Stimulated activated naive CD8-positive, alpha-beta T cell treated with anti-CD3 and anti-CD28 coated beads, Interleukin-15, amount 100 ng/mL, for 72 hours (primary cell): Measurements from ENCODE around the gene FBXL19.

Experiments
- ATAC-seq: fragments of 150-1000 bp; cut with Tn5 transposase; 2 replicates; pipeline ENCODE4 v1.10.0; 2021; ENCODE audit warnings: mild to moderate bottlenecking, moderate library complexity
- DNase-seq, 2 donors: peaks; one replicate each; pipeline ENCODE4 v3.0.0; 2021 to 2022
- H3K27ac Mint-ChIP-seq, 2 donors: one replicate each; pipeline ENCODE4 v1.8.0; 2022; ENCODE audit warnings: mild to moderate bottlenecking in 2 of 2, mixed read lengths in 2 of 2, moderate library complexity in 2 of 2
- H3K27me3 Mint-ChIP-seq: one replicate; pipeline ENCODE4 v1.8.0; 2022; ENCODE audit warnings: mixed read lengths
- H3K4me1 Mint-ChIP-seq: one replicate; pipeline ENCODE4 v1.8.0; 2022; ENCODE audit warnings: mild to moderate bottlenecking, mixed read lengths
- H3K4me3 Mint-ChIP-seq, 2 donors: one replicate each; pipeline ENCODE4 v1.8.0; 2022; ENCODE audit warnings: mild to moderate bottlenecking in 2 of 2, mixed read lengths in 2 of 2, moderate library complexity in 1 of 2
- H3K9me3 Mint-ChIP-seq, 2 donors: one replicate each; pipeline ENCODE4 v1.8.0; 2022; ENCODE audit warnings: mixed read lengths in 2 of 2

Gene FBXL19, protein sequence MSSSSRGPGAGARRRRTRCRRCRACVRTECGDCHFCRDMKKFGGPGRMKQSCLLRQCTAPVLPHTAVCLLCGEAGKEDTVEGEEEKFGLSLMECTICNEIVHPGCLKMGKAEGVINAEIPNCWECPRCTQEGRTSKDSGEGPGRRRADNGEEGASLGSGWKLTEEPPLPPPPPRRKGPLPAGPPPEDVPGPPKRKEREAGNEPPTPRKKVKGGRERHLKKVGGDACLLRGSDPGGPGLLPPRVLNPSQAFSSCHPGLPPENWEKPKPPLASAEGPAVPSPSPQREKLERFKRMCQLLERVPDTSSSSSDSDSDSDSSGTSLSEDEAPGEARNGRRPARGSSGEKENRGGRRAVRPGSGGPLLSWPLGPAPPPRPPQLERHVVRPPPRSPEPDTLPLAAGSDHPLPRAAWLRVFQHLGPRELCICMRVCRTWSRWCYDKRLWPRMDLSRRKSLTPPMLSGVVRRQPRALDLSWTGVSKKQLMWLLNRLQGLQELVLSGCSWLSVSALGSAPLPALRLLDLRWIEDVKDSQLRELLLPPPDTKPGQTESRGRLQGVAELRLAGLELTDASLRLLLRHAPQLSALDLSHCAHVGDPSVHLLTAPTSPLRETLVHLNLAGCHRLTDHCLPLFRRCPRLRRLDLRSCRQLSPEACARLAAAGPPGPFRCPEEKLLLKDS

DNA sequence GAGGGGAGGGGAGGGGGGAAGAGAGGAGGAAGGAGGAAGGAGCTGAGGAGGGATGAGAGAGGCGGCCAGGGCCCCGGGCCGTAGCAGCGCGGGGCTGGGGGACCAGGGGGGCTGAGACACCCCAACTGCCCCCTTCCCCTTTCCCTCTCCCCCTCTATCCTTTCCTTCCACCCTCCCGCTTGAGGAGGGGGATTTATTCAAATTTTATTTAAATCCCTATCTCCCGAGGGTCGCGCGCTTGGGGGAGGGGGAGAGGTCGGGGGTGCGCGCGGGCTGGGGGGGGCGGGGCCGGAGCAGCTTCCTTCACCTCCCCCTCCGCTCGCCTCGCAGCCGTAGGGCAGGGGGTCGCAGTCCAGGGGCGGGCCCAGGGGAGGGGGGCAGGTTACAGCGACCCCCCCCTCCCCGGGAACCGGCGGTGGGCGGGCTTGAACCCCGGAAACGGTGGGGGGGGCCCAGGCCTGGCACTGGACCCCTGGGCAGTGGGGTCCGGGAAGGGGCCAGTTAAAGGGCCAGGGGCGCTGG, at the start of gene FBXL19:
FBXL19 (plus strand) TSS at position 19 of the 522 bp plus-strand sequence. CDS start 2,183 bp downstream, outside the sequence.
- no peaks in the 10 kb centered on the region for H3K27me3 Mint-ChIP-seq
- DNase-seq (peak in 1 of 2 donors; percentile 39), ATAC-seq (peak; percentile 2)
- peak within 1 kb of the TSS; percentile 97 to 98 for H3K4me3 Mint-ChIP-seq
- peaks cover 44% of the 10 kb centered on the region for H3K4me1 Mint-ChIP-seq
- H3K9me3 Mint-ChIP-seq = no peaks in the 10 kb centered on the region
- peak within 1 kb of the TSS; percentile 100 for H3K27ac Mint-ChIP-seq

DNA sequence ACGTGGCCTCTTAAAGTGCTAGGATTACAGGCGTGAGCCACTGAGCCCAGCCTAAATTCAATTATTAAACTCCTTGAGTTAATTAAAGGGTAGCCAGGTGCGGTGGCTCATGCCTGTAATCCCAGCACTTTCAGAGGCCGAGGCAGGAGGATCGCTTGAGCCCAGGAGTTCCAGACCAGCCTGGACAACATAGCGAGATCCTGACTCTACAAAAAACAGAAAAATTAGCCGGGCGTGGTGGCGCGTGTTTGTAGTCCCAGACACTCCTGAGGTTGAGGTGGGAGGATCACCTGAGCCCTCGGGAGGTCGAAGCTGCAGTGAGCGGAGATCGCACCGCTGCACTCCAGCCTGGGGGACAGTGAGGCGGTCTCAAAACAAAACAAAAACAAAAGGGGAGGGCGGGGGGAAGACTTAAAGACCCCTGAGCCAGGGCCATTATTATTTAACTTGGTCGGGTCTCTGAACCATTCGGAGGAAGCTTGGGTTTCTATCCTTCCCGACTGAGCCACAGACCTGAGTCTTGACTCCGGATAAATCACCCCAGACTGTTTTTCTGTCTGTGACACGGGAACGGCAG, 49.0 kb upstream of the FBXL19 start:
- Mint-ChIP-seq H3K27ac (peak overlapping the region; percentile 90 to 93), H3K4me3 (peak overlapping the region; percentile 88 to 98), H3K4me1 (peaks cover 49% of the 10 kb centered on the region), H3K9me3 (no peaks in the 10 kb centered on the region), H3K27me3 (no peaks in the 10 kb centered on the region)
- no peak for DNase-seq
- ATAC-seq = no peak

DNA sequence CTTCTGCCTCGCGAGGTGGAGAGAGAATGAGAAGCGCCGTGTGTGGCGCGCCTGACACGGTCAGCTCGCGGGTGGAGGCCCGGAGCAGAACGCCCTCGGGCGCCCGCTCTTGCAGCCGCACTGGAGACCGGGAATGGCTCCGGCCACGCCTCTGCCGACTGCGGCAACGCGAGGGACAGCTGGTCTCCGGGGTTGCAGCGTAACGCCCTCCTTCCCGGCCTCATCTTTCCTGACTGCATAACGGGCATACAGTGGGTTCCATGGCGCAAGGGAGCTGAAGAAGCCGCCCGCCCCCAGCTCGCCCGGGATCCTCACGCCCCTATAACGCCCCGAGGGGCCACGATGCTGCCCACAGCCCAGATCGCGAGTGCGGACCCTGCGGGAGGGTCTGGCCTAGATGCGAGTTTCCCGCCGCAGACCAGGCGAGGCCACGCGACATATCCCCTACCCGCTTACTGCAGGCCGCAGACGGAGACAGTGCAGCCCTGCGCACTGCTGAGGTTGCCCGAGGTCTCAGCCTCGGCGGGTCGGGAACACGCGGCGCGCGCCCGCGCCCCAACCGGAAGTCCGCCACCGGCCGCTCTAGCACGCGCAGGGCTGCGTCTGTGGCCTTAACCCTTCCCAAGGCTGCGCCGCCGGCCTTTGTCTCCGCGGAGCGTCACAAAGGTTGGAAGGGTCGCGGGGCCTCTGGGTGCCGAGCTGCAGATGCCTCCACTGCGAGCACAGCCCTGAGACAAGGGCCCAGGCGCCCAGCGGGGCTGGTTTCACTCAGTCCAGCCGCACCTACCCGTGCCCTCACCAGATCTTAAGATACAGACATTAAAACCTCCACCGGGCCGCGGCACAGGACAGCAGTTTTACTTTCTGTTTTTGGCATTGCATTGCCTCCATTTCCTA, 48.3 kb upstream of the FBXL19 start:
- Mint-ChIP-seq H3K4me3 (peak overlapping the region; percentile 88 to 98), H3K27me3 (no peaks in the 10 kb centered on the region), H3K9me3 (no peaks in the 10 kb centered on the region), H3K4me1 (peaks cover 51% of the 10 kb centered on the region), H3K27ac (peak overlapping the region; percentile 93 to 94)
- ATAC-seq (peak; percentile 94), DNase-seq (peak; percentile 88 to 91)

DNA sequence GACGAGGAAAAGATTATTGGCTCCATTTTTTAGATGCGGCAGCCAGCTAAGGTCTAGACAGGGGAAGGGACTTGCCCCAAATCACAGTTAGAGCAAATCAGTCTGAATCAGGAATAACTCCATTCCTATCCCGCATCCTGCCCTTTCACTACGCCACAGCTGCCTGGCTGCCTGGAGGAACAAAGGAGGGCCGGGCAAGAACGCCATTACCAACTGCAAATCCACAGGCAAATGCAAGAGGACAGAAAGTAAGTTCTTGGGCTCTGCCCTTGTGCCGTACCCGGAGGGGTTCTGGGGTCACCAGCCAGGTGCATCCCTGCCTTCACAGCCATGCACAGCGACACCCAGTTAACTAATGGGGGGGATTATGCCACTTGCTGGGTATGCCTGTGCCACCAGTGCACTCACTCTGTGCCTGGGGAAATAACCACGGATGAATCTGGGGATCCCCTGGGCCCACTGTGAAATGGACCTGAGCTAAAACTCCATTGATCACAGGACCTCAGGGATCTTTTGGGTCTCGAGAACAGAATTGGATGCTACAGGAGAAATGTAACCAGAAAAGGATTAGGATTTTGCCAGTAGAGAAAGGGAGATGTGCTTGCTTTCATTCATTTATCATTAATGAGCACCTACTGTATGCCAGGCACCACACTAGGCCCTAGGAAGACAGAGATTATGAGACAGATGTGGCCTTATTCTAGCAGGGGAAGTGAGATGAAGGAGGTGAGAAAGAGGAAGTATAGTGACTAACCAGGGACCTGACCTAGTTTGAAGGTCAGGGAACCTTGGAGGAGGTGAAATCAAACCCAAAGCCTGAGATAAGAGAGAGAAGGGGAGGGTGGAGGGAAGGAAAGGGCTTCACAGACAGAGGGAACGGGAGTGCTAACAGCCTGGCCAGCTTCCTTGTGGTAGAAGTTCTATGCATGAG, 47.2 kb upstream of the FBXL19 start:
- Mint-ChIP-seq H3K4me3 (peak overlapping the region; percentile 88 to 98), H3K4me1 (peaks cover 51% of the 10 kb centered on the region), H3K27me3 (no peaks in the 10 kb centered on the region), H3K9me3 (no peaks in the 10 kb centered on the region), H3K27ac (peak overlapping the region; percentile 93 to 94)
- ATAC-seq (peak; percentile 52), DNase-seq (peak in 1 of 2 donors; percentile 54)

DNA sequence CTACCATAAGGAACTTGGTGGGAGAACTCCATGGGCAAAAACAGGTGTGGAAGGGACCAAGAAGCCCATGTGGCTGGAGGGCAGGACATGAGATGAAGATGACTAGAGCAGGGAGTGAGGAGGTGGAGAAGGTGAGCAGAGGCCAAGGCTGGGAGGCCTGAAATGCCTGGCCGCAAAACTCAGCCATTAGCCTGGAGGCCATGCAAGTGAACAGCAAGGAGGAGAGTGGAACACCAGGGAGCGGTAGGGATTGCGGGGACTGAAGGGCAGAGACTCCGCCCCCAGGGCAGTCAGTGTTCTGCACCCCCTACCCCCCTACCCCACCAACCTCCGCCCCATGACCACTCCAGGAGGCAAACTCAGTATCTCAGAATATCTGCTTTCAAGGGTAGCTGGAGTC, 46.5 kb upstream of the FBXL19 start:
- Mint-ChIP-seq H3K9me3 (no peaks in the 10 kb centered on the region), H3K4me3 (peak overlapping the region; percentile 88 to 98), H3K27me3 (no peaks in the 10 kb centered on the region), H3K4me1 (peaks cover 55% of the 10 kb centered on the region), H3K27ac (peak overlapping the region; percentile 65 to 94)
- ATAC-seq (no peak), DNase-seq (no peak)

DNA sequence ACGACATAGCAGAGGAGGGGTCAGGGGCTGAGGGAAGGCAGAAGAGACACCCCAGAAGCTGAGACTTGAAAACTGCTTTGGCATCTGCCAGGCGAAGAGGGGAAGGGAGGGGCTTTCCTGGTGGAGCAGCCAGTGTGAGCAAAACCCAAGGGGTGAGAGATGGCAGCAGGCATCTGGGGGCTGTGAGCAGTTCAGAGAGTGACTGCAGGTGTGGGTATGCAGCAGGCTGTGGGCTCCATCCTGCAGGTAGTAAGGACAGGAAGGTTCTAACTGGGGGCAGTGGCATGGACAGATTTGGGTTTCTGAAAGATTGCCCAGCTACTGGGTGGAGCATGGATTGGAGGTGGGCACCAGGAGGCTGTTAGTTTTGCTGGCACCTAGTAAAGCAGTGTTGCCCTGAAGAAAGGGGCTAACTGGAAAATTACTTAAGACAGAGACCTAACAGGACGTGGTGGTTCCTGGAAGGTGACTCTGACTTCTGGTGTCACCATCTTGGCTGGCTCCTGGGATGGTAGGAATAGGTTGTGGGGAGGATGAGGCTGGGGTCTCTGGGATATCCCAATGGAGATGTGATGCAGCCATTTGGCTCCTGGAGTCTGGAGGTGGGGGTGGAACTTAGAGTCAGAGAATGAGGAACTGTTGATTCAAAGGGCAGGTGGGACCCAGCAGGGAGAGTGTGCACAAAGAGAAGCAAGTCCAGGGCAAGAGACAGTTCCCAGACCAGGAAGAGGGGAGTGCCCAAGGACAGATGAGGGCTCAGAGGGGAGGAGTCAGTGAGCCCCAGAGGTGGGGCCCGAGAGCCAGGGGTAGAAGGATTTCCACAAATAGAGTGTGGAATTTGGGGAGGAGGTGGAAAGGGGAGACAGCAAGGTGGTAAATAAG, 40.7 kb upstream of the FBXL19 start:
- no peak for DNase-seq
- H3K27ac Mint-ChIP-seq = peak overlapping the region; percentile 82 to 84
- peak; percentile 63 for ATAC-seq
- H3K4me1 Mint-ChIP-seq = peaks cover 33% of the 10 kb centered on the region
- H3K9me3 Mint-ChIP-seq = no peaks in the 10 kb centered on the region
- peak overlapping the region in 1 of 2 donors; percentile 9 for H3K4me3 Mint-ChIP-seq
- no peaks in the 10 kb centered on the region for H3K27me3 Mint-ChIP-seq

DNA sequence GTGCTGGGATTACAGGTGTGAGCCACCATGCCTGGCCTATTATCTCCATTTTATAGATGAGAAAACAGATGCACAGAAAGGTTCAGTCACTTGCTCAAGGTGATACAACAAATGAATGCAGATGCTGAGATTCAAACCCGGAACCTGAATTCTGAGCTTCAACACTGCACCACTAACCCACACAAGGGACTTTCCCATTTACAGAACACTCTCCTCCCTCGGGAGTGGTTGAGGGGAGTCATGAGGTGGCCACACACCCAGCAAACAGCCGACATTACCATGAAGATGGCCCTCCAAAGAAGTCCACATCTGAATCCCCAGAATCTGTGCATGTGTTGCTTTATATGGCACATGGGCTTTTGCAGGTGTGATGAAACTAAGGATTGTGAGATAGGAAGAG, 38.6 kb upstream of the FBXL19 start:
- ATAC-seq (no peak), DNase-seq (no peak)
- Mint-ChIP-seq H3K9me3 (no peaks in the 10 kb centered on the region), H3K4me1 (peaks cover 31% of the 10 kb centered on the region), H3K27me3 (no peaks in the 10 kb centered on the region), H3K4me3 (no peak overlapping the region), H3K27ac (no peak overlapping the region)

DNA sequence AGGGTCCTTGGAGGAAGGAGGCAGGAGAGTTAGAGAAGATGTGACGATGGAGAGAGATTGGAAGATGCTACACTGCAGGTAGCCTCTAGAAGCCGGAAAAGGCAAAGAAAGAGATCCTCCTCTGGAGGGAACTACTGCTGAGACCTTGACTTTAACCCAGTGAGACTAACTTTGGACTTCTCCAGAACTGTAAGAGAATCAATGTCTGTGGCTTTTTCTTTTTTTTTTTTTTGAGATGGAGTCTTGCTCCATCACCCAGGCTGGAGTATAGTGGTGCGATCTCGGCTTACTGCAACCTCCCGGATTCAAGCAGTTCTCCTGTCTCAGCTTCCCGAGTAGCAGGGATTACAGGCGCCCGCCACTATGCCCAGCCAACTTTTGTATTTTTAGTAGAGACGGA, 38.2 kb upstream of the FBXL19 start:
- no peak for DNase-seq
- Mint-ChIP-seq H3K4me3 (no peak overlapping the region), H3K27me3 (no peaks in the 10 kb centered on the region), H3K4me1 (peaks cover 31% of the 10 kb centered on the region), H3K27ac (no peak overlapping the region), H3K9me3 (no peaks in the 10 kb centered on the region)
- ATAC-seq = no peak

DNA sequence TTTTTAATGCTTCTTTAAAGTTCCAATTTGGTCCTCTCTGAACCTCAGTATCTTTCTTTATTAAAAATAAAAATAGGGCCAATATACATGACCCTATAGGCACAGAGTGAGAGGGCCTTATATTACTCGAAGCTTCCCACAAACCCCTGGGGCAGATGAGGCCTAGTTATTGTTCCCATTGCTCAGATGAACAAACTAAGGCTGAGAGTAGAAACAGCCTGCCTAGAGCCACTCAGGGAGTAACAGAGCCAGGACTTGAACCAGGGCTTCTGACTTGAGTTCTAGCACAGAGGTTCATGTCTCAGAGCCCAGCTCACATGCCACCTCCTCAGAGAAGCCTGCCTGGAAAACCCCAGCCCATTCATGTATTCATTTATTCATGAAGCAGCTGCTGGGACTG, 37.2 kb upstream of the FBXL19 start:
- Mint-ChIP-seq H3K27me3 (no peaks in the 10 kb centered on the region), H3K27ac (no peak overlapping the region), H3K4me1 (peaks cover 31% of the 10 kb centered on the region), H3K4me3 (no peak overlapping the region), H3K9me3 (no peaks in the 10 kb centered on the region)
- DNase-seq = no peak
- ATAC-seq = no peak

DNA sequence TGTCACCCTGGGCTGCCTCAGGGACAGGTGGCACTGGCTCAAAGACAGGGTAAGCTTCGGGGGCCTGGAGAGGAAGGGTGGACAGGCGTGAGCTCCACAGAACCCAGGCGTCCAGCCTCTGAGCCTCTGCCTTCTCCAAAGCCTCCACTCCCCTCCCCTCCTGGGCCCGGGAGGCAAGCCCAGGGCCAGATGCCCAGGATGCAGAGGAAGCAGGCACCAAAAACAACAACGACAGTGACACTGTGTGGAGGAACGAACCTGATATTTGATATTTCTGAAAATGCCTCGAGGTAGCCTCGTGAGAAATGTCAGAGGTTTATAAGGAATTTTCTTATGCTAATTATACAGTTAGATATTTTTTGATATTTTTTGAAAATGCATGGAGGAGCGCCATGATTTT, 35.4 kb upstream of the FBXL19 start:
- Mint-ChIP-seq H3K4me1 (peaks cover 24% of the 10 kb centered on the region), H3K9me3 (no peaks in the 10 kb centered on the region), H3K27ac (no peak overlapping the region), H3K4me3 (no peak overlapping the region), H3K27me3 (no peaks in the 10 kb centered on the region)
- ATAC-seq (no peak), DNase-seq (no peak)

DNA sequence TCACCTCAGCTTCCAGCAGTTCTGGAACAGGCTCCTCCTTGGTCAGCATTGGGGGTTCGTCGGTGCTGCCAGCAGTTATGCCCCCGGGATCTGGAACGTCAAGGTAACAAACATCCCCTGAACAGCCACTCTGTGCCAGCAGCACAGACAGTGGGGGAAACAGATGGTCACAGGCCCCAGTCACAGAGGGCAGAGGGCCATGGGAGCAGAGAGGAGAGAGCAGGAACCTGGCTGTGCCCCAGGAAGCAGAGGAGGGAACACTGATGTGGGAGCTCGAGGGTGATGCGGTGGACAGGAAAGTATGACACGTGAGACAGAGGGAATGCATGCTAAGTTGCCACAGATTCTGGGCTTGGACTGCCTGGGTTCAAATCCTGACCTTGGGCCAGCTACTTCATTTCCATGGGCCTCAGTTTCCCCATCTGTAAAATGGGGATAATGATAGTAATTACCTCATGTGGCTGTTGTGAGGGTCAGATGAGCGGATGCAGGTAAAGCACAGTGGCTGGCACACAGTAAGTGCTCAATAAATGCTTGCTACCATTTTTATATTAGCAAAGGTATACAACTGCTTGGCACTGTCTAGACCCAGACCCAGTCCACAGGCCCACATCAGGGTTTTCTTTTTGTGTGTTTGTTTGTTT, 34.4 kb upstream of the FBXL19 start:
- H3K27me3 Mint-ChIP-seq = no peaks in the 10 kb centered on the region

DNA sequence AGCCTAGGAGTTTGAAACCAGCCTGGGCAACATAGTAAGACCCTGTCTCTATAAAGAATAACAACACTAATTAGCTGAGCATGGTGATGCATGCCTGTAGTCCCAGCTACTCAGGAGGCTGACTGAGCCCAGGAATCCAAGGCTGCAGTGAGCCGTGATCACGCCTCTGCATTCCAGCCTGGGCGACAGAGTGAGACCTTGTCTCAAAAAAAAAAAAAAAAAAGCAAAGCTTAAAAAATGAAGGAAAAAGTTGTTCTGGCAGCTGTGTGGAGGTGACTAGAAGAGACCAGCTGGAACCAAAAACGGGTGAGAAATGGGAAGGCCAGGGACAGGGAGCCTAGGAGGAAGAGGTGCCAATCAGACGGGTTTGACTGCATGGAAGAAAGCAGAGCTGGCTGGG, 33.7 kb upstream of the FBXL19 start:
- ATAC-seq (no peak), DNase-seq (no peak)
- Mint-ChIP-seq H3K4me1 (peaks cover 33% of the 10 kb centered on the region), H3K4me3 (no peak overlapping the region), H3K27ac (no peak overlapping the region), H3K9me3 (no peaks in the 10 kb centered on the region), H3K27me3 (no peaks in the 10 kb centered on the region)

More for the DNA sequence above, 34.4 kb upstream of the FBXL19 start:
- peaks cover 27% of the 10 kb centered on the region for H3K4me1 Mint-ChIP-seq
- H3K27ac Mint-ChIP-seq = no peak overlapping the region
- no peak overlapping the region for H3K4me3 Mint-ChIP-seq
- H3K9me3 Mint-ChIP-seq = no peaks in the 10 kb centered on the region
- ATAC-seq (no peak), DNase-seq (no peak)
